Activated T-helper 17 cell treated with anti-CD3 and anti-CD28 coated beads, Interleukin-2, amount 50 U/mL, for 72 hours (primary cell): ENCODE data around the gene ZNF57. TPM values are rescaled to one million over a fixed set of nuclear protein-coding genes. Genes with fewer than 3 reads are reported as not detected.
"Not testable (repeated sequence)": the region's sequence is repeated elsewhere in the genome, so short reads cannot be mapped to it uniquely, and the experiment has no call there.

ENCODE experiments used
- ATAC-seq: fragments of 150-1000 bp; cut with Tn5 transposase; replicated peaks from 2 replicates; pipeline ENCODE4 v1.10.0; 2021; ENCODE audit warnings: mild to moderate bottlenecking, moderate library complexity
- H3K27ac Mint-ChIP-seq: one replicate; pipeline ENCODE4 v1.8.0; 2022; ENCODE audit warnings: mixed read lengths
- H3K27me3 Mint-ChIP-seq: one replicate; pipeline ENCODE4 v1.8.0; 2022; ENCODE audit warnings: mixed read lengths
- H3K36me3 Mint-ChIP-seq: one replicate; pipeline ENCODE4 v1.8.0; 2022; ENCODE audit warnings: low read depth, mild to moderate bottlenecking, mixed read lengths
- H3K4me1 Mint-ChIP-seq: one replicate; pipeline ENCODE4 v1.8.0; 2022; ENCODE audit warnings: mixed read lengths
- H3K4me3 Mint-ChIP-seq: one replicate; pipeline ENCODE4 v1.8.0; 2022; ENCODE audit warnings: mild to moderate bottlenecking, mixed read lengths
- H3K9me3 Mint-ChIP-seq: one replicate; pipeline ENCODE4 v1.8.0; 2022; ENCODE audit warnings: mixed read lengths
- total RNA-seq, 2 donors: library from RNA; stranded (reverse); gene quantifications; one replicate each; pipeline ENCODE4 v1.2.3, GENCODE V29; 2022

Gene ZNF57
- total RNA-seq, 2 donors from 2014 or later: 4.7 to 6.1 TPM

GRCh38 chr19:2957160-2957559 lies 56.4 kb downstream of the ZNF57 start:
- no peak overlapping the region for H3K27ac Mint-ChIP-seq
- no peaks in the 10 kb centered on the region for H3K36me3 Mint-ChIP-seq
- H3K4me1 Mint-ChIP-seq: no peaks in the 10 kb centered on the region
- no peak for ATAC-seq
- no peaks in the 10 kb centered on the region for H3K27me3 Mint-ChIP-seq
- H3K9me3 Mint-ChIP-seq: no peaks in the 10 kb centered on the region
- no peak overlapping the region for H3K4me3 Mint-ChIP-seq

GRCh38 chr19:2960120-2960519 lies 59.4 kb downstream of the ZNF57 start:
- H3K4me3 Mint-ChIP-seq: no peak overlapping the region
- no peaks in the 10 kb centered on the region for H3K9me3 Mint-ChIP-seq
- no peaks in the 10 kb centered on the region for H3K36me3 Mint-ChIP-seq
- no peaks in the 10 kb centered on the region for H3K4me1 Mint-ChIP-seq
- no peak for ATAC-seq
- no peak overlapping the region for H3K27ac Mint-ChIP-seq
- no peaks in the 10 kb centered on the region for H3K27me3 Mint-ChIP-seq

- Mint-ChIP-seq H3K4me3 (no peak overlapping the region), H3K36me3 (no peaks in the 10 kb centered on the region), H3K4me1 (no peaks in the 10 kb centered on the region), H3K9me3 (no peaks in the 10 kb centered on the region), H3K27me3 (no peaks in the 10 kb centered on the region), H3K27ac (peak overlapping the region; percentile 40)
- peak; percentile 88 for ATAC-seq
Measured at GRCh38 chr19:2962018-2962670, 61.4 kb downstream of the ZNF57 start.

- no peak overlapping the region for H3K4me3 Mint-ChIP-seq
- no peaks in the 10 kb centered on the region for H3K4me1 Mint-ChIP-seq
- no peaks in the 10 kb centered on the region for H3K36me3 Mint-ChIP-seq
- ATAC-seq: no peak
- no peak overlapping the region for H3K27ac Mint-ChIP-seq
- no peaks in the 10 kb centered on the region for H3K9me3 Mint-ChIP-seq
- no peaks in the 10 kb centered on the region for H3K27me3 Mint-ChIP-seq
Measured at GRCh38 chr19:2963122-2963521, 62.4 kb downstream of the ZNF57 start.

- not testable (repeated sequence) for H3K4me1 Mint-ChIP-seq, ATAC-seq, H3K27ac Mint-ChIP-seq, H3K9me3 Mint-ChIP-seq, H3K27me3 Mint-ChIP-seq, H3K4me3 Mint-ChIP-seq, H3K36me3 Mint-ChIP-seq
Measured at GRCh38 chr19:2963631-2964030, 62.9 kb downstream of the ZNF57 start.

GRCh38 chr19:2964874-2965273 lies 64.1 kb downstream of the ZNF57 start:
- H3K4me3 Mint-ChIP-seq: no peak overlapping the region
- ATAC-seq: no peak
- no peaks in the 10 kb centered on the region for H3K27me3 Mint-ChIP-seq
- H3K27ac Mint-ChIP-seq: no peak overlapping the region
- no peaks in the 10 kb centered on the region for H3K4me1 Mint-ChIP-seq
- H3K36me3 Mint-ChIP-seq: no peaks in the 10 kb centered on the region
- H3K9me3 Mint-ChIP-seq: no peaks in the 10 kb centered on the region

- no peak overlapping the region for H3K4me3 Mint-ChIP-seq
- H3K4me1 Mint-ChIP-seq: no peaks in the 10 kb centered on the region
- no peaks in the 10 kb centered on the region for H3K36me3 Mint-ChIP-seq
- H3K27me3 Mint-ChIP-seq: no peaks in the 10 kb centered on the region
- H3K9me3 Mint-ChIP-seq: no peaks in the 10 kb centered on the region
- H3K27ac Mint-ChIP-seq: no peak overlapping the region
- ATAC-seq: no peak
Measured at GRCh38 chr19:2967972-2968371, 67.2 kb downstream of the ZNF57 start.

Other genes starting within 250 kb of the ZNF57 start
- under 1 TPM in 1 of 2 donors, not detected in 1; 0.29 TPM for gene GNG7, start 198.2 kb upstream of the ZNF57 start, total RNA-seq
- gene DIRAS1, start 179.6 kb upstream of the ZNF57 start, total RNA-seq: under 1 TPM in 1 of 2 donors, not detected in 1; 0.61 TPM
- 10 to 100 TPM; 13.4 to 47.8 TPM for gene SLC39A3, start 160.9 kb upstream of the ZNF57 start, total RNA-seq
- 10 to 100 TPM; 39.5 to 77.0 TPM for gene SGTA, start 117.7 kb upstream of the ZNF57 start, total RNA-seq
- 100 to 1,000 TPM in 1 of 2 donors, 10 to 100 TPM in 1; 70.4 to 156 TPM for gene THOP1, start 115.4 kb upstream of the ZNF57 start, total RNA-seq
- gene ZNF554, start 81.1 kb upstream of the ZNF57 start, total RNA-seq: 1 to 10 TPM in 1 of 2 donors, under 1 TPM in 1; 0.65 to 1.7 TPM
- 1 to 10 TPM; 1.3 to 4.5 TPM for gene ZNF555, start 59.5 kb upstream of the ZNF57 start, total RNA-seq
- under 1 TPM in 1 of 2 donors, not detected in 1; 0.95 TPM for gene ZNF556, start 33.6 kb upstream of the ZNF57 start, total RNA-seq
- gene ZNF77, start 44.0 kb downstream of the ZNF57 start, total RNA-seq: 1 to 10 TPM; 4.7 to 4.9 TPM
- 1 to 10 TPM; 4.1 to 4.2 TPM for gene TLE6, start 76.6 kb downstream of the ZNF57 start, total RNA-seq
- gene TLE2, start 128.4 kb downstream of the ZNF57 start, total RNA-seq: 1 to 10 TPM; 2.5 to 3.5 TPM
- 100 to 1,000 TPM; 348 to 436 TPM for gene TLE5, start 161.6 kb downstream of the ZNF57 start, total RNA-seq
- 1 to 10 TPM; 1.9 to 2.6 TPM for gene GNA11, start 193.4 kb downstream of the ZNF57 start, total RNA-seq
- 100 to 1,000 TPM; 202 to 297 TPM for gene GNA15, start 235.1 kb downstream of the ZNF57 start, total RNA-seq